ENCODE data around the gene GSTM1.

The GSTM1 gene

GRCh38 chr1:109730666-109731065 lies 43.0 kb downstream of the GSTM1 start:
- H3F3A ChIP-seq (ENCODE audit: insufficient read depth), result no peaks in the 10 kb centered on the region
- no peak overlapping the region for H3K9ac ChIP-seq (ENCODE audit: low read length)
- no peaks in the 10 kb centered on the region for H4K20me1 ChIP-seq (ENCODE audit: low read depth, low read length)
- H3K79me2 ChIP-seq (ENCODE audit: insufficient read depth, low read length), result no peaks in the 10 kb centered on the region
- H3K27me3 ChIP-seq (ENCODE audit: low read length), result no peaks in the 10 kb centered on the region
- TF ChIP-seq CTCF (IDR thresholded peaks at IDR 0.05; ENCODE audit: insufficient read depth, low read length, poor library complexity, severe bottlenecking), result no peak
- no peak for TF ChIP-seq EZH2phosphoT487 (conservative IDR thresholded peaks at IDR 0.05; ENCODE audit: low read length)
- H3K9me3 ChIP-seq (ENCODE audit: insufficient read depth, low read length), result no peaks in the 10 kb centered on the region
- H3K4me2 ChIP-seq (ENCODE audit: low read depth, low read length, poor library complexity, severe bottlenecking), result no peak overlapping the region
- H3K27ac ChIP-seq (ENCODE audit: low read depth, low read length), result no peak overlapping the region
- H3K4me3 ChIP-seq (ENCODE audit: insufficient read depth, low read length, poor library complexity, severe bottlenecking), result no peak overlapping the region
- H3K36me3 ChIP-seq (ENCODE audit: low read length), result no peaks in the 10 kb centered on the region
- H2AFZ ChIP-seq (ENCODE audit: low read depth, low read length, severe bottlenecking), result no peak overlapping the region
- no peaks in the 10 kb centered on the region for H3K9me2 ChIP-seq (replicated peaks; ENCODE audit: insufficient read depth, low read length)

GRCh38 chr1:109732390-109732881 lies 44.8 kb downstream of the GSTM1 start:
- Histone ChIP-seq H3F3A (ENCODE audit: insufficient read depth) (no peaks in the 10 kb centered on the region), H3K27me3 (ENCODE audit: low read length) (no peaks in the 10 kb centered on the region), H4K20me1 (ENCODE audit: low read depth, low read length) (no peaks in the 10 kb centered on the region), H3K4me3 (ENCODE audit: insufficient read depth, low read length, poor library complexity, severe bottlenecking) (no peak overlapping the region), H2AFZ (ENCODE audit: low read depth, low read length, severe bottlenecking) (no peak overlapping the region), H3K27ac (ENCODE audit: low read depth, low read length) (no peak overlapping the region), H3K36me3 (ENCODE audit: low read length) (no peaks in the 10 kb centered on the region), H3K9ac (ENCODE audit: low read length) (no peak overlapping the region), H3K79me2 (ENCODE audit: insufficient read depth, low read length) (no peaks in the 10 kb centered on the region), H3K9me2 (replicated peaks; ENCODE audit: insufficient read depth, low read length) (no peaks in the 10 kb centered on the region), H3K4me2 (ENCODE audit: low read depth, low read length, poor library complexity, severe bottlenecking) (no peak overlapping the region), H3K9me3 (ENCODE audit: insufficient read depth, low read length) (no peaks in the 10 kb centered on the region)
- TF ChIP-seq EZH2phosphoT487 (conservative IDR thresholded peaks at IDR 0.05; ENCODE audit: low read length), result no peak
- TF ChIP-seq CTCF (IDR thresholded peaks at IDR 0.05; ENCODE audit: insufficient read depth, low read length, poor library complexity, severe bottlenecking), result no peak

- Histone ChIP-seq H3F3A (ENCODE audit: insufficient read depth) (no peaks in the 10 kb centered on the region), H3K36me3 (ENCODE audit: low read length) (no peaks in the 10 kb centered on the region), H3K27ac (ENCODE audit: low read depth, low read length) (no peak overlapping the region), H3K9me3 (ENCODE audit: insufficient read depth, low read length) (no peaks in the 10 kb centered on the region), H3K79me2 (ENCODE audit: insufficient read depth, low read length) (no peaks in the 10 kb centered on the region), H4K20me1 (ENCODE audit: low read depth, low read length) (no peaks in the 10 kb centered on the region), H3K9me2 (replicated peaks; ENCODE audit: insufficient read depth, low read length) (no peaks in the 10 kb centered on the region), H3K4me2 (ENCODE audit: low read depth, low read length, poor library complexity, severe bottlenecking) (no peak overlapping the region), H2AFZ (ENCODE audit: low read depth, low read length, severe bottlenecking) (no peak overlapping the region), H3K4me3 (ENCODE audit: insufficient read depth, low read length, poor library complexity, severe bottlenecking) (no peak overlapping the region), H3K9ac (ENCODE audit: low read length) (no peak overlapping the region), H3K27me3 (ENCODE audit: low read length) (no peaks in the 10 kb centered on the region)
- TF ChIP-seq EZH2phosphoT487 (conservative IDR thresholded peaks at IDR 0.05; ENCODE audit: low read length), result no peak
- TF ChIP-seq CTCF (IDR thresholded peaks at IDR 0.05; ENCODE audit: insufficient read depth, low read length, poor library complexity, severe bottlenecking), result no peak
Measured at GRCh38 chr1:109733236-109733870, 45.7 kb downstream of the GSTM1 start.

All from SU-DHL-6 (cell line).